ENCODE measurements around the gene ALDH4A1.

- TF ChIP-seq EZH2 (optimal IDR thresholded peaks at IDR 0.05; ENCODE audit: low read depth, low read length) (no peak), CTCF (IDR thresholded peaks at IDR 0.05; ENCODE audit: low read length) (no peak)
Observed at GRCh38 chr1:18928985-18929384, 26.6 kb upstream of the ALDH4A1 start.
